IPS-20b (cell line): ENCODE results near the gene NOLC1.
"Not testable (repeated sequence)": the region's sequence is repeated elsewhere in the genome, so short reads cannot be mapped to it uniquely, and the experiment has no call there.

Experiments
- H3K27ac ChIP-seq: one replicate; pipeline ENCODE4 v1.5.1; 2013; ENCODE audit warnings: low read length
- H3K27me3 ChIP-seq: 2 replicates; pipeline ENCODE4 v1.6.1; 2013; ENCODE audit warnings: mild to moderate bottlenecking, low read length, inconsistent platforms; ENCODE audit not compliant: insufficient read depth
- H3K36me3 ChIP-seq: 2 replicates; pipeline ENCODE4 v1.6.1; 2013; ENCODE audit warnings: low read depth, mild to moderate bottlenecking, inconsistent platforms, low read length, moderate library complexity; ENCODE audit not compliant: insufficient read depth
- H3K4me1 ChIP-seq: 2 replicates; pipeline ENCODE4 v1.6.1; 2013; ENCODE audit warnings: mild to moderate bottlenecking, control low read depth, inconsistent platforms, low read length, moderate library complexity; ENCODE audit not compliant: insufficient read depth
- H3K4me3 ChIP-seq: 2 replicates; pipeline ENCODE4 v1.5.1; 2013; ENCODE audit warnings: mild to moderate bottlenecking, low read length, inconsistent platforms
- H3K9ac ChIP-seq: 2 replicates; pipeline ENCODE4 v1.6.1; 2013; ENCODE audit warnings: low read depth, mild to moderate bottlenecking, inconsistent platforms, low read length, moderate library complexity
- H3K9me3 ChIP-seq: 2 replicates; pipeline ENCODE4 v1.6.1; 2013; ENCODE audit warnings: mild to moderate bottlenecking, low read depth, low read length, inconsistent platforms; ENCODE audit not compliant: insufficient read depth

NOLC1 gene

DNA sequence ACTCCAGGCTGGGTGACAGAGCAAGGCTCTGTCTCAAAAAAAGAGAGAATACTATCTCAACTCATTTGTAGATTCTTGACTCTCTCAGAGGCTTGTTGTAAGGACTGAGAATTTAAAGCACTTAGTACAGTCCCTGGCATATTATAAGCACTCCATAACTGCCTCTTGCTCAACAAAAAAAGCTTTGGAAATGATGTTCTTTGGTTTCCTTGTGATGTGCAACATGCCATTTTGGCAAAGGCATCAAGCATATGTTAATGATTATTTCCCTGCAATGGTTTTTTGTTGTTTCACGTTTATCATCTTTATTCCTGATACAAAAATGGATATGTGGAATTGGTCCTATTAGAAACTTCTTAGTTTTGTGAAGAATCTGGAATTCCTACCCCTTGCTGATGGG, 15.7 kb downstream of the NOLC1 start:
- Histone ChIP-seq H3K4me1 (peaks cover 4% of the 10 kb centered on the region; the same call in 1 of the 2 replicates), H3K27me3 (no peaks in the 10 kb centered on the region), H3K9me3 (no peaks in the 10 kb centered on the region), H3K36me3 (peaks cover 14% of the 10 kb centered on the region), H3K9ac (no peak overlapping the region), H3K27ac (no peak overlapping the region), H3K4me3 (no peak overlapping the region)

DNA sequence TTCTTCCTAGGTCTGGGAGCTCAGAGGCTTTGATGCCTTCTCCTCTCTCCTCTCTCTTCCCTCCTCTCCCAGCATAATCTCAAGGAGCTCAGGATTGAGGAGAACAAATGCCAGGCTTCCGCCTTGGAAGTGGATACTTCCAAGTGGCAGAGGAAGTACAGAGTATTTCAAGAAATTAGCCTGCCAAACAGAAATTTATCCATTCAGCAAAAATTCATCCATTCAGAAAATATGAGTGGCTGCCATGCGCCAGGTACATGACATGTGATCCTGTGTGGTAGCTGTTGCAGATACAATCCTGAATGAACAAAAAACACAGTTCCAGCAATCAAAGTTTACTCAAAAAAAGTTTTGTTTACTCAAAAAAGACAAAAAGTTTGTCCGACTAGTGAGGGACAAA, 18.4 kb downstream of the NOLC1 start:
- Histone ChIP-seq H3K27me3 (no peaks in the 10 kb centered on the region), H3K36me3 (no peaks in the 10 kb centered on the region), H3K27ac (no peak overlapping the region), H3K9me3 (no peaks in the 10 kb centered on the region), H3K9ac (no peak overlapping the region), H3K4me1 (no peaks in the 10 kb centered on the region), H3K4me3 (no peak overlapping the region)

DNA sequence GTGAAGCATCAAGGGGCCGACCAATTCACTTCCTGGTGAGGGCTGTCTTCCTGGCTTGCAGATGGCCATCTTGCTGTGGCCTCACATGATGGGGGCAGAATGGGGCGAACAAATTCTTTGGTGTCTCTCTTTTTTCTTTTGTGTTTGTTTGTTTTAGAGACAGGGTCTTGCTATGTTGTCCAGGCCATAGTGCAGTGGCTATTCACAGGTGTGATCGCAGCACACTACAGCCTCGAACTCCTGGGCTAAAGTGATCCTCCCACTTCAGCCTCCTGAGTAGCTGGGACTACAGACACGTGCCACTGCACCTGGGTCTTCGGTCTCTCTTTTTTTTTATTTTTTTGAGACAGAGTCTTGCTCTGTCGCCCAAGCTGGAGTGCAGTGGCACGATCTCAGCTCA, 20.1 kb downstream of the NOLC1 start:
- no peak overlapping the region for H3K9ac ChIP-seq
- no peaks in the 10 kb centered on the region for H3K36me3 ChIP-seq
- H3K27ac ChIP-seq = no peak overlapping the region

DNA sequence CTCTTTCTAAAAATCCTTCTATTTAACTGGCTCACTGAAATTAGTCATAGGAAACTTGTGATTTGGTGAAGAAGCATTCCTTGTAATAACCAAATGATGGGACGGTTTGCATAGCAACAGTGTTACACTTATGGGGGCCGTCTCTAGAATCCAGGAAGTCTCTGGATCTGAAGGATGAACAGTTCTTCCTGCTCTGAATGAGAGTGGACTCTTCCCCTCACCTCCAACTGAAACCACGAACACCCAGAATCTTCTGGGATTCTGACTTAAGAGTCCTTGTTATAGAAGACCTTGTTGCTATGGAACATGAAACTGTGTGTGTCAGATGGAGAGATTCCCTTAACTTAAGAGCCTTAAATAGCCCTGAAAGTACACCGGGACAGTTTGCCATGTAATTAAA, 23.2 kb downstream of the NOLC1 start:
- Histone ChIP-seq H3K27me3 (no peaks in the 10 kb centered on the region), H3K4me1 (no peaks in the 10 kb centered on the region), H3K27ac (no peak overlapping the region), H3K36me3 (no peaks in the 10 kb centered on the region), H3K4me3 (no peak overlapping the region), H3K9ac (no peak overlapping the region), H3K9me3 (no peaks in the 10 kb centered on the region)

More for the DNA sequence above, 20.1 kb downstream of the NOLC1 start:
- Histone ChIP-seq H3K4me1 (no peaks in the 10 kb centered on the region), H3K4me3 (no peak overlapping the region), H3K27me3 (no peaks in the 10 kb centered on the region), H3K9me3 (no peaks in the 10 kb centered on the region)

DNA sequence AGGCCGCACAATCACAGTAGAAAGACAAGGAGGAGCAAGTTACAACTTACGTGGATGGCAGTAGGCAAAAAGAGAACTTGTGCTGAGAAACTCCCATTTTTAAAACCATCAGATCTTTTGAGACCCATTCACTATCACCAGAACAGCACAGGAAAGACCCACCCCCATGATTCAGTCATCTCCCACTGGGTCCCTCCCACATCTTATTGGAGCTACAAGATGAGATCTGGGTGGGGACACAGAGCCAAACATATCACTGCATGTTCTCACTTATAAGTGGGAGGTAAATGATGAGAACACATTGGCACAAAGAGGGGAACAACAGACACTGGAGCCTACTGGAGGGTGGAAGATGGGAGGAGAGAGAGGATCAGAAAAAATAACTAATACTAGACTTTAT, 32.4 kb downstream of the NOLC1 start:
- H3K4me1 ChIP-seq = no peaks in the 10 kb centered on the region
- H3K9me3 ChIP-seq = peaks cover 24% of the 10 kb centered on the region
- no peak overlapping the region for H3K27ac ChIP-seq
- no peaks in the 10 kb centered on the region for H3K27me3 ChIP-seq
- no peak overlapping the region for H3K4me3 ChIP-seq
- no peak overlapping the region for H3K9ac ChIP-seq
- no peaks in the 10 kb centered on the region for H3K36me3 ChIP-seq

DNA sequence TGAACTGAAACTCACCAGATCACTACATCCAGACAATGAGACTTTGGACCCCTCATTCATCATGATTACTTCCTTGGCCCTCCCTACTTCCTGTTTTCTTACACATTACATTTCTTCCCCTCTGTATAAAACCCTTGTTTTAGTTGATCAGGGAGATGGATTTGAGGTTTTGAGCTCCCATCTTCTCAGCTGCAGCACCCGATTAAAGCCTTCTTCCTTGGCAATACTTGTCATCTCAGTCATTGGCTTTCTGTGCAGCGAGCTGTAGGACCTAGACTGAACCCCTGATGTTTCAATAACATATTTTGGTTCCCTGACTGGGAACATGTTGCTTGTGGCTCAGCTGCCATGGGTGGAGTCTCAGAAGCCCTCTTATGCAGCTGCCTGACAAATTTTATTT, 33.1 kb downstream of the NOLC1 start:
- no peaks in the 10 kb centered on the region for H3K4me1 ChIP-seq

DNA sequence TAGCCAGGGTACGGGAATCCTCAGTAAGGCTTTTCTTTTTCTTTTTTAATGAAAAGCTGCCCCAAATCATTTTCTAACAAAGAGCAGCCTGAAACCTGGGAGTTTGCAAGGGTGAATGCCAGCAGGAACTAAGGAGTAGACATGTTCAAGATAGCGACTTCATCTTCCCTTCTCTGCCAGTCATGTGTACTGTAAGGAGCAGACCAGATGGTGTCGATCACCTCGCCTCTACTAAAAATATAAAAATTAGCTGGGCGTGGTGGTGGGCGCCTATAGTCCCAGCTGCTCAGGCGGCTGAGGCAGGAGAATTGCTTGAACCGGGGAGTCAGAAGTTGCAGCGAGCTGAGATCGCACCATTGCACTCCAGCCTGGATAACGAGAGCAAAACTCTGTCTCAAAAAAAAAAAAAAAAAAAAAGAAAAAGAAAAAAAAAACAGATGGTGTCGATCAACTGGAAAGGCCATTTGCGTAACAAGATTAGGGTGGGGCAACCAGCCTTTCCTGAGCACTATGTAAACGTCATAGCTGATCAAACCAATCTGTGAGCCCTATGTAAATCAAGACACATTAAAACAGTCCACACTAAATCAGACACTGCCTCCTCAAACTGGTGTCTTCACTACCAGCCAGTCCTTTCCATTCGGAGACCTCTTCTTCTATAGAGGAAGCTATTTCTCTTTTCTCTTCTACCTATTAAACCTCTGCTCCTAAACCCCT, 33.8 kb downstream of the NOLC1 start:
- Histone ChIP-seq H3K27me3 (no peaks in the 10 kb centered on the region), H3K4me3 (no peak overlapping the region), H3K9ac (no peak overlapping the region), H3K36me3 (no peaks in the 10 kb centered on the region), H3K9me3 (peaks cover 30% of the 10 kb centered on the region), H3K27ac (no peak overlapping the region), H3K4me1 (no peaks in the 10 kb centered on the region)

More for the DNA sequence above, 33.1 kb downstream of the NOLC1 start:
- Histone ChIP-seq H3K9me3 (peaks cover 30% of the 10 kb centered on the region), H3K27ac (no peak overlapping the region), H3K36me3 (no peaks in the 10 kb centered on the region), H3K4me3 (no peak overlapping the region), H3K27me3 (no peaks in the 10 kb centered on the region), H3K9ac (no peak overlapping the region)

DNA sequence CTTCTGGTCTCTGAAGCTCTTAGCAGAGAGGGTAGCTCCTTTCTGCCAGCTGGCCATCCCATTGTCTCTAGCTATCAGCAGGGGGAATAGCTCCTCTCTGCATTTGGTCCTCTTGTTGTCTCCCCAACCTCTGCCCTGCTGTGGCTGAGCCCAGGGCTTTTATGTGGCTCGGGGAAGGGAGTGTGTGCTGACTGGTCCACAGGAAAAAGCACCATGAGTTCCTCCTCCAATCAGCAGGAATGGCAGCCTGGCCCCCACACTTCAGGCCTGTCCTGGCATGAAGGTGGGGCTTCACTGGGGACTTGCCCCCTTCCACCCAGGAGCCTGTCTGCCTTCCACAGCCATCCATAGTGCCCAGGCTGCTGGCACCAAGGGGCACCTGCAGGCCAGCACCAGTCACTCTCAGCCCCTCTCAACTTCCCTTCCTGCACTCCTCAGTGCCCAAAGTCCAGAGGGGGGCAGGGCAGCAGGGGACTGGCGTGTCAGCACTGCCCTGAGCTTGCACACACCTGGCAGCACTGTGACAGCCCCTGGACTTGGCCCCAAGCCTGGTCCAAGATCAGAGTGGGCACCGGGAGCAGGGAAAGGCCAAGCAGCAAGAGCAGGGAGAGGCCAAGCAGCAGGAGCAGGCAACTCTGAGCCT, 36.2 kb downstream of the NOLC1 start:
- Histone ChIP-seq H3K4me1 (no peaks in the 10 kb centered on the region), H3K9ac (no peak overlapping the region), H3K9me3 (peaks cover 50% of the 10 kb centered on the region), H3K27ac (no peak overlapping the region), H3K4me3 (no peak overlapping the region), H3K27me3 (no peaks in the 10 kb centered on the region; the same call in 1 of the 2 replicates), H3K36me3 (no peaks in the 10 kb centered on the region)

DNA sequence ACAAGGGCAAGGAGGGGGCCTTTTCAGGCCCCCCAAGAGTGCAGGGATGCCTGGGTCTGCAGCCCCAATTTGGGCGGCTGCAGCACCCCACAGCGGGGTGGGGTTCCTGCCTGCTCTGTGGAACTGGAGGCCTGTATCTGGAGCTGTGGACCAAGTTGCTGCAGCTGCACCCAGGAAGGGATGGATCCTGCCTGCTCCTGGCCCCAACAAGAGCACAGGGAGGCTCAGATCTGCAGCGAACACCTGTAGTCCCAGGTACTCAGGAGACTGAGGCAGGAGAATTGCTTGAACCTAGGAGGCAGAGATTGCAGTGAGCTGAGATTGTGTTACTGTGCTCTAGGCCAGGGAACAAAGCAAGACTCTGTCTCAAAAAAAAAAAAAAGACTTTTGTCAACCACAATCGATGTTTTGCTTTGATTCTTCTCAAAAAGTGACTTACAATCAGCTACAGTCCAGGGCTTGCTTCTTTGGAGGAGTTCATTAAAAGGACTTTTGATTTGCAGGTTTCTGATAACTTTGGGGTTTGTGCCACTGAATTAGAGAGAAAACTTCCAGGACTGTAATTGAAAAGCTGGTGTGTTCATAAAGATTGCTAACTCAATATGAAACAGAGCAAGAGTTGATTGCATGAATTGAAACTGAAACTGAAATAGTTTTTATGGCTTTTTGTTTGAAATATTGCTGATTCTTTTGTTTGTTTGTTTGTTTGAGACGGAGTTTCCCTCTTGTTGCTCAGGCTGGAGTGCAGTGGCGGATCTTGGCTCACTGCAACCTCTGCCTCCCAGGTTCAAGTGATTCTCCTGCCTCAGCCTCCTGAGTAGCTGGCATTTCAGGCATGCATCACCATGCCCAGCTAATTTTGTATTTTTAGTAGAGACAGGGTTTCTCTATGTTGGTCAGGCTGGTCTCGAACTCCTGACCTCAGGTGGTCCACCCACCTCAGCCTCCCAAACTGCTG, 37.0 kb downstream of the NOLC1 start:
- not testable (repeated sequence) for H3K36me3 ChIP-seq, H3K27ac ChIP-seq, H3K4me1 ChIP-seq, H3K4me3 ChIP-seq, H3K9ac ChIP-seq, H3K27me3 ChIP-seq
- H3K9me3 ChIP-seq = peaks cover 49% of the 10 kb centered on the region

DNA sequence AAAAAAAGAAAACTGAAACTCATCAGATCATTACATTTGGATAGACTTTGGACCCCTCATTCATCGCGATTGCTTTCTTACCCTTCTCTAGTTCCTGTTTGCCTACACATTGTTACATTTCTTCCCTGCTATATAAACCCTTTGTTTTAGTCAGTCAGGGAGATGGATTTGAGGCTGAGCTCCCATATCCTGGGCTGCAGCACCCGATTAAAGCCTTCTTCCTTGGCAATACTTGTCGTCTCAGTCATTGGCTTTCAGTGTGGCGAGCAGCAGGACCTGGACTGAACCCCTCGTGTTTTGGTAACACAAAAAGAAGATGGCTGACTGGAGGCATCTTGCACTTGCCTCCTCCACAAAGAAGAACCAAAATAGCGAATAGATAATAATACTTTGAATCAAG, 39.8 kb downstream of the NOLC1 start:
- Histone ChIP-seq H3K4me1 (no peaks in the 10 kb centered on the region), H3K36me3 (no peaks in the 10 kb centered on the region), H3K9me3 (peaks cover 32% of the 10 kb centered on the region), H3K4me3 (no peak overlapping the region), H3K9ac (no peak overlapping the region), H3K27ac (no peak overlapping the region), H3K27me3 (no peaks in the 10 kb centered on the region; the same call in 1 of the 2 replicates)

DNA sequence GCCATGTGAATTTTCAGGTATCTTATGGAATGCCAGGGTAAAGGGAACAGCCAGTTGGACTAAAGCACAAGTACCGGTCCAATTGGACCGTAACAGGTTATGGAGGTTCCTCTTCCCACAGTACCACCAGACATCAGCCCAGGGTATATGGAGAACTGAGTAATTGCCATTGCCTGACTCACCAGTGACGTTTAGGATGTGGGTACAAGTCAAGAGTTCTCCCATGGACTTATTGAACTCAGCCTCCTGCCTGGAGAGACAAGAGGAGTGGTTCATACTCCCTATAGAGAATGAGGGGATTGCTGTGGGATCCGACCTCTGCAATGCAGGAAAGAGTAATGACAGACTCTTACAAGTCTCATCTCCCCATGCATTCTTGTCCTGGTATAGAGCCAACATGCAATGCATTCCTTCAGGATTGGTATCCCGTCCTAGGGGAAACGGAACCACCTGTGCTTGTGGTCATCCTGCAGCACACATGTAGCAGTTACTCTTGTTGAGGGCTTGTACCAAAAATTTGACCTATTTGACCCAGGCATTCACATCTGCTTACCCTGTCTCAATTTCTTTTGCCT, 43.2 kb downstream of the NOLC1 start:
- H3K27ac ChIP-seq = no peak overlapping the region

More for the DNA sequence above, 43.2 kb downstream of the NOLC1 start:
- H3K36me3 ChIP-seq = no peaks in the 10 kb centered on the region
- peaks cover 23% of the 10 kb centered on the region for H3K9me3 ChIP-seq
- H3K9ac ChIP-seq = no peak overlapping the region
- H3K27me3 ChIP-seq = no peaks in the 10 kb centered on the region; the same call in 1 of the 2 replicates
- H3K4me1 ChIP-seq = no peaks in the 10 kb centered on the region
- H3K4me3 ChIP-seq = no peak overlapping the region
